DOHH2 (cell line): ENCODE data around the gene GSX2.

Source experiments
- H3F3A ChIP-seq: fragments of 200-600 bp; sonication (generic), shearing (Covaris generic); 2 replicates; pipeline ENCODE4 v1.6.0; 2016; ENCODE audit warnings: antibody characterized with exemption, mild to moderate bottlenecking; ENCODE audit not compliant: control insufficient read depth, insufficient read depth
- H3K27ac ChIP-seq: fragments of 200-600 bp; sonication (generic); 2 replicates; pipeline ENCODE4 v1.5.1; 2014; ENCODE audit warnings: low read depth, mild to moderate bottlenecking, low read length, moderate library complexity
- H3K27me3 ChIP-seq: fragments of 200-600 bp; sonication (generic); 2 replicates; pipeline ENCODE4 v1.6.1; 2014; ENCODE audit warnings: mild to moderate bottlenecking, low read length, mixed read lengths; ENCODE audit not compliant: control insufficient read depth
- H3K36me3 ChIP-seq: fragments of 200-600 bp; sonication (generic); 2 replicates; pipeline ENCODE4 v1.6.1; 2014; ENCODE audit warnings: mild to moderate bottlenecking, low read length, moderate library complexity, mixed read lengths; ENCODE audit not compliant: control insufficient read depth
- H3K4me1 ChIP-seq: fragments of 200-600 bp; sonication (generic); 2 replicates; pipeline ENCODE4 v1.6.1; 2014; ENCODE audit warnings: mild to moderate bottlenecking, low read length, mixed read lengths; ENCODE audit not compliant: control insufficient read depth
- H3K4me2 ChIP-seq: fragments of 200-600 bp; sonication (generic); 2 replicates; pipeline ENCODE4 v1.6.0; 2014; ENCODE audit warnings: mild to moderate bottlenecking, low read length, moderate library complexity
- H3K4me3 ChIP-seq: fragments of 200-600 bp; sonication (generic); 2 replicates; pipeline ENCODE4 v1.5.1; 2014; ENCODE audit warnings: mild to moderate bottlenecking, low read length, mixed read lengths
- H3K79me2 ChIP-seq: fragments of 200-600 bp; sonication (generic); 2 replicates; pipeline ENCODE4 v1.6.1; 2014; ENCODE audit warnings: mild to moderate bottlenecking, low read length, mixed read lengths; ENCODE audit not compliant: control insufficient read depth
- H3K9me2 ChIP-seq: fragments of 200-600 bp; sonication (generic); replicated peaks from 2 replicates; pipeline ENCODE4 v1.6.1; 2014; ENCODE audit warnings: mild to moderate bottlenecking, low read length, mixed read lengths; ENCODE audit not compliant: control insufficient read depth
- H3K9me3 ChIP-seq: fragments of 200-600 bp; sonication (generic); 2 replicates; pipeline ENCODE4 v1.6.1; 2014; ENCODE audit warnings: antibody characterized with exemption, low read length, mixed read lengths; ENCODE audit not compliant: control insufficient read depth, insufficient read depth
- H4K20me1 ChIP-seq: fragments of 200-600 bp; sonication (generic); 2 replicates; pipeline ENCODE4 v1.6.0; 2014; ENCODE audit warnings: low read depth, mild to moderate bottlenecking, antibody characterized with exemption, low read length, moderate library complexity; ENCODE audit not compliant: control insufficient read depth, insufficient read depth
- CTCF ChIP-seq: fragments of 200-600 bp; sonication (generic); IDR thresholded peaks from one replicate; pipeline ENCODE4 v1.5.1; 2014; ENCODE audit warnings: antibody characterized with exemption, mild to moderate bottlenecking, low read depth, low read length; ENCODE audit not compliant: poor library complexity, severe bottlenecking
- EZH2phosphoT487 ChIP-seq: fragments of 200-600 bp; sonication (generic); IDR thresholded peaks from 2 replicates; pipeline ENCODE4 v1.6.1; 2017; ENCODE audit warnings: borderline replicate concordance, mild to moderate bottlenecking, antibody characterized with exemption, low read length, moderate library complexity, mixed read lengths

Gene GSX2

GRCh38 chr4:54098375-54098774 lies 1.6 kb upstream of the GSX2 start:
- Histone ChIP-seq H3K79me2 (no peaks in the 10 kb centered on the region), H3K27me3 (peaks cover 98% of the 10 kb centered on the region), H3K27ac (no peak overlapping the region), H3K4me1 (peaks cover 54% of the 10 kb centered on the region), H3K36me3 (no peaks in the 10 kb centered on the region), H3F3A (no peaks in the 10 kb centered on the region; the same call in 1 of the 2 replicates), H3K4me3 (no peak overlapping the region), H3K4me2 (peak overlapping the region; percentile 80; the same call in 1 of the 2 replicates), H4K20me1 (no peaks in the 10 kb centered on the region), H3K9me3 (no peaks in the 10 kb centered on the region), H3K9me2 (no peaks in the 10 kb centered on the region)
- TF ChIP-seq CTCF, result no peak

GRCh38 chr4:54099287-54099747 lies 646 bp upstream of the GSX2 start:
- Histone ChIP-seq H3K4me2 (peak overlapping the region; percentile 80), H4K20me1 (no peaks in the 10 kb centered on the region)

GRCh38 chr4:54100595-54101189 lies 729 bp downstream of the GSX2 start:
- H3K9me2 ChIP-seq, result no peaks in the 10 kb centered on the region
- H3K36me3 ChIP-seq, result no peaks in the 10 kb centered on the region
- H3K9me3 ChIP-seq, result no peaks in the 10 kb centered on the region
- peaks cover 54% of the 10 kb centered on the region for H3K4me1 ChIP-seq
- TF ChIP-seq EZH2phosphoT487 (peak; percentile 93), CTCF (no peak)
- H3K4me3 ChIP-seq, result peak overlapping the region; percentile 69
- no peaks in the 10 kb centered on the region for H4K20me1 ChIP-seq
- no peaks in the 10 kb centered on the region for H3K79me2 ChIP-seq
- peak overlapping the region; percentile 80 for H3K4me2 ChIP-seq
- no peaks in the 10 kb centered on the region; the same call in 1 of the 2 replicates for H3F3A ChIP-seq
- H3K27me3 ChIP-seq, result peaks cover 98% of the 10 kb centered on the region
- H3K27ac ChIP-seq, result no peak overlapping the region

More at GRCh38 chr4:54099287-54099747, 646 bp upstream of the GSX2 start:
- TF ChIP-seq EZH2phosphoT487 (no peak), CTCF (no peak)
- H3K4me3 ChIP-seq, result peak overlapping the region; percentile 69
- H3K9me3 ChIP-seq, result no peaks in the 10 kb centered on the region
- peaks cover 49% of the 10 kb centered on the region for H3K4me1 ChIP-seq
- no peaks in the 10 kb centered on the region for H3K79me2 ChIP-seq
- no peaks in the 10 kb centered on the region for H3K9me2 ChIP-seq
- H3K27me3 ChIP-seq, result peaks cover 98% of the 10 kb centered on the region
- no peak overlapping the region for H3K27ac ChIP-seq
- no peaks in the 10 kb centered on the region for H3K36me3 ChIP-seq
- no peaks in the 10 kb centered on the region; the same call in 1 of the 2 replicates for H3F3A ChIP-seq
